Type B pancreatic cell (in vitro differentiated cells): ENCODE results near the gene BCL3. TPM values are rescaled to one million over a fixed set of nuclear protein-coding genes. Genes with fewer than 3 reads are reported as not detected.

Experiments used
- DNase-seq: peaks from one replicate; pipeline ENCODE4 v3.0.0; 2021; ENCODE audit warnings: mixed read lengths; ENCODE audit not compliant: unreplicated experiment; ENCODE audit errors: extremely low spot score
- H3K27ac Mint-ChIP-seq: 2 replicates; pipeline ENCODE4 v1.8.0; 2021; ENCODE audit warnings: mild to moderate bottlenecking, mixed read lengths
- H3K27me3 Mint-ChIP-seq: 2 replicates; pipeline ENCODE4 v1.8.0; 2021; ENCODE audit warnings: mixed read lengths
- H3K36me3 Mint-ChIP-seq: 2 replicates; pipeline ENCODE4 v1.8.0; 2021; ENCODE audit warnings: mixed read lengths
- H3K4me1 Mint-ChIP-seq: one replicate; pipeline ENCODE4 v1.8.0; 2021; ENCODE audit warnings: mixed read lengths; ENCODE audit not compliant: unreplicated experiment
- H3K4me3 Mint-ChIP-seq: 2 replicates; pipeline ENCODE4 v1.8.0; 2021; ENCODE audit warnings: mild to moderate bottlenecking, mixed read lengths
- H3K9me3 Mint-ChIP-seq: 2 replicates; pipeline ENCODE4 v1.8.0; 2021; ENCODE audit warnings: mixed read lengths
- CTCF ChIP-seq: fragments of 200-600 bp; sonication (generic); conservative IDR thresholded peaks from 2 replicates; pipeline ENCODE4 v1.5.0; 2021; ENCODE audit warnings: antibody characterized with exemption, mild to moderate bottlenecking
- total RNA-seq: library from RNA; stranded (reverse); gene quantifications from 2 replicates; pipeline ENCODE4 v1.2.1, GENCODE V29; 2021; ENCODE audit warnings: low replicate concordance

Gene BCL3
- total RNA-seq, 1 donor from 2014 or later: 18.9 TPM

- Mint-ChIP-seq H3K27me3 (peaks cover 3% of the 10 kb centered on the region), H3K4me1 (peaks cover 7% of the 10 kb centered on the region), H3K4me3 (no peak overlapping the region), H3K27ac (no peak overlapping the region), H3K9me3 (no peaks in the 10 kb centered on the region), H3K36me3 (no peaks in the 10 kb centered on the region)
- no peak for DNase-seq
- no peak for TF ChIP-seq CTCF
Observed at GRCh38 chr19:44785993-44786392, 37.5 kb downstream of the BCL3 start.

GRCh38 chr19:44788971-44789370, 40.5 kb downstream of the BCL3 start:
- Mint-ChIP-seq H3K27ac (no peak overlapping the region), H3K4me1 (peaks cover 7% of the 10 kb centered on the region), H3K27me3 (peaks cover 3% of the 10 kb centered on the region), H3K4me3 (no peak overlapping the region), H3K9me3 (no peaks in the 10 kb centered on the region), H3K36me3 (no peaks in the 10 kb centered on the region)
- no peak for TF ChIP-seq CTCF
- DNase-seq: no peak

- no peaks in the 10 kb centered on the region for H3K9me3 Mint-ChIP-seq
- no peak for TF ChIP-seq CTCF
- no peak overlapping the region for H3K4me3 Mint-ChIP-seq
- H3K36me3 Mint-ChIP-seq: no peaks in the 10 kb centered on the region
- no peaks in the 10 kb centered on the region for H3K27me3 Mint-ChIP-seq
- no peak for DNase-seq
- no peaks in the 10 kb centered on the region for H3K4me1 Mint-ChIP-seq
- H3K27ac Mint-ChIP-seq: no peak overlapping the region
Observed at GRCh38 chr19:44789943-44790483, 41.5 kb downstream of the BCL3 start.

- H3K27me3 Mint-ChIP-seq: no peaks in the 10 kb centered on the region
- DNase-seq: no peak
- no peaks in the 10 kb centered on the region for H3K36me3 Mint-ChIP-seq
- no peaks in the 10 kb centered on the region for H3K9me3 Mint-ChIP-seq
- TF ChIP-seq CTCF: no peak
- no peak overlapping the region for H3K27ac Mint-ChIP-seq
- H3K4me1 Mint-ChIP-seq: peaks cover 9% of the 10 kb centered on the region
- no peak overlapping the region for H3K4me3 Mint-ChIP-seq
Observed at GRCh38 chr19:44792281-44792680, 43.8 kb downstream of the BCL3 start.

- peaks cover 10% of the 10 kb centered on the region for H3K4me1 Mint-ChIP-seq
- no peak for DNase-seq
- TF ChIP-seq CTCF: no peak
- no peak overlapping the region for H3K4me3 Mint-ChIP-seq
- no peak overlapping the region for H3K27ac Mint-ChIP-seq
- no peaks in the 10 kb centered on the region for H3K9me3 Mint-ChIP-seq
- H3K36me3 Mint-ChIP-seq: no peaks in the 10 kb centered on the region
- H3K27me3 Mint-ChIP-seq: no peaks in the 10 kb centered on the region
Observed at GRCh38 chr19:44794610-44795009, 46.1 kb downstream of the BCL3 start.

GRCh38 chr19:44795398-44795987, 47.0 kb downstream of the BCL3 start:
- Mint-ChIP-seq H3K4me1 (peaks cover 10% of the 10 kb centered on the region), H3K36me3 (no peaks in the 10 kb centered on the region), H3K27me3 (no peaks in the 10 kb centered on the region), H3K9me3 (no peaks in the 10 kb centered on the region), H3K27ac (no peak overlapping the region), H3K4me3 (no peak overlapping the region)
- TF ChIP-seq CTCF: no peak
- DNase-seq: no peak
